Measurements from ENCODE around the gene C4A. TPM values are rescaled to one million over a fixed set of nuclear protein-coding genes. Genes with fewer than 3 reads are reported as not detected.
A peak's percentile ranks its signal among the peaks of the same experiment; 100 is the strongest.

The C4A gene
- total and polyA plus RNA-seq, 2 of the 8 experiments (the other 6 are each of a cell fraction or from before 2014, with no cell fraction given) = 0.62 to 2.4 TPM

- H3K36me3 ChIP-seq (ENCODE audit: control insufficient read depth in 2 of 4, insufficient read depth in 4 of 4, low read length in 3 of 4) = no peaks in the 10 kb centered on the region
- no peaks in the 10 kb centered on the region for H3K79me2 ChIP-seq (ENCODE audit: control insufficient read depth in 1 of 2, insufficient read depth in 2 of 2, low read length in 2 of 2)
- H3K9ac ChIP-seq (replicated peaks in 1 of 4; ENCODE audit: extremely low read depth in 1 of 4, low read depth in 3 of 4, low read length in 3 of 4) = no peak overlapping the region
- no peak overlapping the region for H3K23ac ChIP-seq (ENCODE audit: insufficient read length)
- peak overlapping the region; percentile 60 for H4K8ac ChIP-seq (ENCODE audit: extremely low read depth, insufficient read depth, low read length)
- H2BK20ac ChIP-seq (ENCODE audit: low read length) = no peak overlapping the region
- no peak overlapping the region for H2AK5ac ChIP-seq (ENCODE audit: low read depth, low read length)
- no peaks in the 10 kb centered on the region for H3K79me1 ChIP-seq (ENCODE audit: low read depth, low read length)
- no peak overlapping the region for H2BK5ac ChIP-seq (ENCODE audit: low read depth, low read length)
- no peak overlapping the region for H3K27ac ChIP-seq (ENCODE audit: low read depth, low read length)
- no peak overlapping the region for H4K5ac ChIP-seq (ENCODE audit: insufficient read length, low read depth, low read length)
- no peak overlapping the region for H3K18ac ChIP-seq (ENCODE audit: extremely low read depth, low read length)
- POLR2A ChIA-PET (ENCODE audit: partially characterized antibody) = interaction anchor here (1.2 to 3.1 kb wide), 3 partner anchors 28 to 77 kb away, joined by 3 to 14 read pairs (median 4); partner anchors contain the start of gene DXO
- 73% methylated on average over 40 of the region's 42 CpGs; no CpG with 5 or more reads in 1 of the 2 experiments for WGBS, 2 experiments (ENCODE audit: extremely low coverage in 1 of 2, insufficient coverage in 1 of 2, insufficient read length in 1 of 2, insufficient replicate concordance in 2 of 2, low coverage in 1 of 2, low lambda C conversion rate in 2 of 2, missing lambda C conversion rate in 1 of 2)
- no peaks in the 10 kb centered on the region for H4K20me1 ChIP-seq (replicated peaks in 1 of 2; ENCODE audit: control insufficient read depth in 1 of 2, insufficient read depth in 2 of 2, low read length in 2 of 2)
- no peak overlapping the region for H2BK120ac ChIP-seq (replicated peaks; ENCODE audit: low read depth, low read length)
- H3K14ac ChIP-seq (ENCODE audit: insufficient read length) = no peak overlapping the region
- DNase-seq (ENCODE audit: low read depth in 1 of 2, low spot score in 2 of 2) (peak; percentile 31 to 97), FAIRE-seq (peak; percentile 65)
- H3K23me2 ChIP-seq (ENCODE audit: low read depth, low read length) = peaks cover 1% of the 10 kb centered on the region; the same call in 1 of the 2 replicates
- no peak overlapping the region for H3K4me2 ChIP-seq (ENCODE audit: insufficient read depth in 1 of 2, low read depth in 2 of 2, low read length in 2 of 2)
- H3K56ac ChIP-seq (replicated peaks; ENCODE audit: insufficient read length, low read depth, low read length) = no peak overlapping the region
- H2BK15ac ChIP-seq (ENCODE audit: low read length) = peak overlapping the region; percentile 72; the same call in 1 of the 2 replicates
- no peak overlapping the region; the same call in 1 of the 2 replicates for H2AFZ ChIP-seq (ENCODE audit: low read length)
- peak overlapping the region; percentile 17; the same call in 1 of the 2 replicates for H2BK12ac ChIP-seq (ENCODE audit: low read depth, low read length)
- H4K91ac ChIP-seq (replicated peaks; ENCODE audit: insufficient read length, low read length) = no peak overlapping the region
- H3K4ac ChIP-seq (replicated peaks; ENCODE audit: insufficient read length, low read depth, low read length) = no peak overlapping the region
- CTCF ChIA-PET (ENCODE audit: partially characterized antibody) = interaction anchor here (0.5 to 4.9 kb wide), 32 partner anchors 9 to 1511 kb away, joined by 3 to 38 read pairs (median 5); partner anchors contain the start of genes CFB, CYP21A2 and DXO
- H3K4me1 ChIP-seq (replicated peaks in 1 of 4; ENCODE audit: control insufficient read depth in 3 of 4, insufficient read depth in 4 of 4, low read length in 3 of 4) = peaks cover 0 to 7% (median 4%) of the 10 kb centered on the region in 4 experiments; a peak in 4 of 7 replicates
- H3K27me3 ChIP-seq (replicated peaks in 1 of 4; ENCODE audit: control insufficient read depth in 3 of 4, extremely low read depth in 1 of 4, insufficient read depth in 3 of 4, low read length in 3 of 4) = no peaks in the 10 kb centered on the region
- H3K4me3 ChIP-seq (ENCODE audit: extremely low read depth in 1 of 4, insufficient read depth in 2 of 4, low read depth in 3 of 4, low read length in 4 of 4) = no peak overlapping the region
- H3K9me3 ChIP-seq (ENCODE audit: insufficient read depth in 2 of 2, low read depth in 1 of 2, low read length in 1 of 2) = no peaks in the 10 kb centered on the region
- TF ChIP-seq GABPA (IDR thresholded peaks at IDR 0.05; ENCODE audit: borderline replicate concordance, insufficient read depth, low read length) (peak; percentile 77), POLR2A (IDR thresholded peaks at IDR 0.05; ENCODE audit: control extremely low read depth in 1 of 2, low read depth in 2 of 2, low read length in 2 of 2) (no peak), GTF2F1 (IDR thresholded peaks at IDR 0.05; ENCODE audit: borderline replicate concordance, low read depth, low read length) (no peak), JUND (IDR thresholded peaks at IDR 0.05; ENCODE audit: low read length) (no peak), RAD21 (IDR thresholded peaks at IDR 0.05 in 1 of 2, conservative IDR thresholded peaks at IDR 0.05 in 1 of 2; ENCODE audit: low read depth in 2 of 2, low read length in 2 of 2) (peak; percentile 60 to 74), SIN3A (conservative IDR thresholded peaks at IDR 0.05 in 1 of 2, IDR thresholded peaks at IDR 0.05 in 1 of 2; ENCODE audit: low read depth in 1 of 2, low read length in 2 of 2) (no peak), MAFK (IDR thresholded peaks at IDR 0.05; ENCODE audit: low read depth, low read length) (no peak), USF2 (IDR thresholded peaks at IDR 0.05; ENCODE audit: low read length) (no peak), KDM5A (IDR thresholded peaks at IDR 0.05; ENCODE audit: low read length) (no peak)
These were observed 66.3 kb downstream of the C4A start for GRCh38 chr6:32047855-32048766.

All from H1 (cell line).